Measurements from ENCODE around the gene ARL4A. TPM values are rescaled to one million over a fixed set of nuclear protein-coding genes. Genes with fewer than 3 reads are reported as not detected.

Gene ARL4A
- total RNA-seq, 4 donors from 2014 or later = 34.9 to 69.5 (median 45.0) TPM

DNA sequence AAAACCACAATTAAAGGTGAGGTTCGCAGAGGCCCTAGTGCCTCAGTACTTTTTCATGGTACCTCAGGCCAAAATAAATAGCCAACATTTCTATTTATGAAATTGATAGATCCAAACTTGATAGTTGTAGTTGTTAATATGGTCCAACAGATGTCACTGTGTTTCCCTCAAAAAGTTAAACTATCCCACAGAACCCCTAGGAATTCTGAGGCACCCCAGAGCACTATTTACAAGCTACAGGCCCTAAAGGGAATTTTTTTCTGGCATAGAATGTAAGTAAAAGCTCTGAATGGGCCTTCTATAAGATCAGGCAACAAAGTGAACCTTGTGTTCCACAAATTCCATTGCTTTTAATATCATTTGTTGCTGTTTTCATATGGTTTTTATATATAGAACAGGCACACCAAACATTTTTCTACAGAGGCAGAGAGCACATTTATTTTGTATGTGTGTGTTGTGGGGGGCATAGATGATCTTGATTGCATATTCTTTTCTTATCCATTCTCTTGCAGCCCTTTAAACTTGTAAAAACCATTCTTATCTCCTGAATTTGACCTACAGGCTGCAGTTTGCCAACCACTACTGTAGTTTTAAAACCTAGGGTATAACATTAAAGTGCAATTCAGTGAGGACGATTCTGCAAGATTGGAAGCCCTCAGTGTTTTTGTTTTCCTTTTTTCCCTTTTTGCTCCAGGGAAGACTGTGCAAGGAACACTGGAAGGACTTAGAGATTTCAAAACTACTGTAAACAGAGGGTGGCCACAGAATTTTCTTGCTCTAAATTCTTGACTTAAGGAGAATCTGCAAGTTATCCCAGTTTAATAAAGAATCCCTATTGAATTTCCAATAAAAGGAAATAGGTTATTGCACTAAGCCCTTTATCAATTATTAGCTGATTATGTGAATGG lies 3.5 kb upstream of the ARL4A start:
- ATAC-seq = no peak
- no peaks in the 10 kb centered on the region for H3K9me3 ChIP-seq
- peaks cover 0 to 20% (median 0%) of the 10 kb centered on the region in 3 donors for H3K4me1 ChIP-seq
- TF ChIP-seq, protein P1, sequence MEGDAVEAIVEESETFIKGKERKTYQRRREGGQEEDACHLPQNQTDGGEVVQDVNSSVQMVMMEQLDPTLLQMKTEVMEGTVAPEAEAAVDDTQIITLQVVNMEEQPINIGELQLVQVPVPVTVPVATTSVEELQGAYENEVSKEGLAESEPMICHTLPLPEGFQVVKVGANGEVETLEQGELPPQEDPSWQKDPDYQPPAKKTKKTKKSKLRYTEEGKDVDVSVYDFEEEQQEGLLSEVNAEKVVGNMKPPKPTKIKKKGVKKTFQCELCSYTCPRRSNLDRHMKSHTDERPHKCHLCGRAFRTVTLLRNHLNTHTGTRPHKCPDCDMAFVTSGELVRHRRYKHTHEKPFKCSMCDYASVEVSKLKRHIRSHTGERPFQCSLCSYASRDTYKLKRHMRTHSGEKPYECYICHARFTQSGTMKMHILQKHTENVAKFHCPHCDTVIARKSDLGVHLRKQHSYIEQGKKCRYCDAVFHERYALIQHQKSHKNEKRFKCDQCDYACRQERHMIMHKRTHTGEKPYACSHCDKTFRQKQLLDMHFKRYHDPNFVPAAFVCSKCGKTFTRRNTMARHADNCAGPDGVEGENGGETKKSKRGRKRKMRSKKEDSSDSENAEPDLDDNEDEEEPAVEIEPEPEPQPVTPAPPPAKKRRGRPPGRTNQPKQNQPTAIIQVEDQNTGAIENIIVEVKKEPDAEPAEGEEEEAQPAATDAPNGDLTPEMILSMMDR (IDR thresholded peaks at IDR 0.05) = peak in 2 of 4 experiments; percentile 21 to 30
- TF ChIP-seq POLR2AphosphoS5 (IDR thresholded peaks at IDR 0.05) = no peak
- no peaks in the 10 kb centered on the region for H3K27me3 ChIP-seq
- WGBS, 2 donors (ENCODE audit: low coverage in 1 of 2) = 42 to 62% methylated on average over 2 of the region's 2 CpGs
- peak overlapping the region in 1 of 4 donors; percentile 7 for H3K27ac ChIP-seq
- no peaks in the 10 kb centered on the region for H3K36me3 ChIP-seq
- H3K4me3 ChIP-seq = no peak overlapping the region

DNA sequence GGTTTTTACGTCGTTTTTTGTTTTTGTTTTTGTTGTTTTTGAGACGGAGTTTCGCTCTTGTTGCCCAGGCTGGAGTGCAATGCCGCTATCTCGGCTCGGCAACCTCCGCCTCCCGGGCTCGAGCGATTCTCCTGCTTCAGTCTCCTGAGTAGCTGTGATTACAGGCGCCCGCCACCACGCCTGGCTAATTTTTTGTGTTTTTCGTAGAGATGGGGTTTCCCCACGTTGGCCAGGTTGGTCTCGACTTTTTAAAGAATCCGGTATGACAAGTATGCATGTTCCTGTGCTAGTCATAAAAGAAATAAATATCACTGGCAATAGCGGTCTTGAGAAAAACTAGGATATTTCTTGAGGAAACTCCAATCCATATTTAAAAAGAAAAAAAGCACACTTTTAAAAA lies 2.7 kb upstream of the ARL4A start:
- H3K4me3 ChIP-seq = no peak overlapping the region
- no peaks in the 10 kb centered on the region for H3K36me3 ChIP-seq
- H3K27ac ChIP-seq = peak overlapping the region in 2 of 4 donors; percentile 91 to 97
- no peak for TF ChIP-seq POLR2A (IDR thresholded peaks at IDR 0.05)
- no peak for TF ChIP-seq EP300 (IDR thresholded peaks at IDR 0.05)
- TF ChIP-seq POLR2AphosphoS5 (IDR thresholded peaks at IDR 0.05) = no peak
- TF ChIP-seq, protein P1 (IDR thresholded peaks at IDR 0.05) = no peak
- no peaks in the 10 kb centered on the region for H3K27me3 ChIP-seq
- no peak for ATAC-seq
- peaks cover 0 to 22% (median 0%) of the 10 kb centered on the region in 3 donors for H3K4me1 ChIP-seq
- no peaks in the 10 kb centered on the region for H3K9me3 ChIP-seq
- 93 to 95% methylated on average over 6 to 19 of the region's 19 CpGs for WGBS, 2 donors (ENCODE audit: low coverage in 1 of 2)

DNA sequence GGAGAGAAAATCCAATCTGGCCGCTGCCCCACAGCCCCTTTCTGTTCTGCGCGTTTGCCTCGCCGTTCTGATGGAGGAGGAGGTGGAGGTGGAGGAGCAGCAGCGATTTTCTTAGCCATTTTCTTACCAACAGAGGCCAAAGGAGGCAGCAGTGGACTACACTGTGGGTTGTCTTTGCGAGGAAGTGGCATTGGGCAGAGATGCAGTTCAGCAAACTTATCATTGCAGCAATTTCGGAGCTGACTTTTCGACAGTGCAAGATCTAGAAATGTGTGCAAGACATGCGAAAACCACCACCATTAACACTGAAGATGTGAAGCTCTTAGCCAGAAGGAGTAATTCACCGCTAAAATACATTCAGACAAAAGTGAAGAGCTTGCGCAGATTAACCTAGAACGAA lies 1.9 kb upstream of the ARL4A start:
- no peak for ATAC-seq
- H3K4me1 ChIP-seq = peaks cover 0 to 30% (median 0%) of the 10 kb centered on the region in 3 donors
- H3K27me3 ChIP-seq = no peaks in the 10 kb centered on the region
- TF ChIP-seq, protein P1 (IDR thresholded peaks at IDR 0.05) = peak in 2 of 4 experiments; percentile 3 to 34
- TF ChIP-seq POLR2AphosphoS5 (IDR thresholded peaks at IDR 0.05) = no peak
- no peak for TF ChIP-seq POLR2A (IDR thresholded peaks at IDR 0.05)
- H3K9me3 ChIP-seq = no peaks in the 10 kb centered on the region
- 74 to 79% methylated on average over 6 to 11 of the region's 13 CpGs for WGBS, 2 donors (ENCODE audit: low coverage in 1 of 2)
- no peak overlapping the region for H3K4me3 ChIP-seq
- H3K27ac ChIP-seq = peak overlapping the region; percentile 15 to 97 (median 62)
- no peaks in the 10 kb centered on the region for H3K36me3 ChIP-seq

DNA sequence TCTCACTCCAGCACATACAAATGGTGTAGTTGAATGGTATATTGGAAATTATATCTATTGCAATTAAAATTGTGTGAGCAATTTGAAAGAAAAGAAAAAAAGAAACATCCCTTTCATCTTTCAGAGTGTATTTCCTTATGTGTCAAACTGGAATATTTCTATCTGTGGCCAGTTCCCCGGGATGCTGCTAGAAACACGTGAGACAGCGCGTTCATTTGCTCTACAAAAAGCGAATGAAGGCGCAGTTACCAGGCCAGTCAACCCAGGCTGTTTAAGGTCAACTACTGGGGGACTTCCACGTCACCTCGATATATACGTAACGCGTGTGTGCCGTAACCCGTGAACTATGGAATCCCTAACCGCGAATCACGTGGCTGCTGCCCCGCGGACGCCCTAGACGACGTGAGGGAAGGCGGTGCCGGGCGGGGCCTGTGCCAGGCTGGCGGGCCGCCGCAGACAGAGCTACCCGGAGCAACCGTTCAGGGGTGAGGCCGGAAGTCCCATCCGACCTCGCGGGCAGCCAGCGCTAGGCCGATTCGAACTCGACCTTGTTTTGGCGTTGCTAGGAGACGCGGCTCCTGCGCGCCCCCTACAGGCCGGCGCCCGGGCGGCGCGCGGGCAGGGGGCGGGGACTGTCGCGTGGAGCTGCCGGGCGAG lies 1.1 kb upstream of the ARL4A start:
- ATAC-seq = peak; percentile 89
- WGBS, 2 donors (ENCODE audit: low coverage in 1 of 2) = 7 to 15% methylated on average over 8 to 18 of the region's 54 CpGs
- Histone ChIP-seq H3K4me3 (peak overlapping the region; percentile 58 to 79), H3K9me3 (no peaks in the 10 kb centered on the region), H3K27ac (peak overlapping the region; percentile 75 to 97 (median 91)), H3K27me3 (no peaks in the 10 kb centered on the region), H3K4me1 (peaks cover 0 to 33% (median 0%) of the 10 kb centered on the region in 3 donors), H3K36me3 (no peaks in the 10 kb centered on the region)
- TF ChIP-seq EP300 (IDR thresholded peaks at IDR 0.05) = peak; percentile 43
- TF ChIP-seq, protein P1 (IDR thresholded peaks at IDR 0.05) = peak; percentile 87 to 99 (median 96)
- TF ChIP-seq POLR2A (IDR thresholded peaks at IDR 0.05) = no peak
- TF ChIP-seq POLR2AphosphoS5 (IDR thresholded peaks at IDR 0.05) = peak; percentile 54
